ENCODE data around the gene CD47. TPM values are rescaled to one million over a fixed set of nuclear protein-coding genes. Genes with fewer than 3 reads are reported as not detected.

The CD47 gene
- polyA plus RNA-seq (ENCODE audit: low read depth in 6 of 6): 100 to 1,000 TPM; 219 to 439 (median 284) TPM

- peak; percentile 71 for ATAC-seq (ENCODE audit: low read depth in 2 of 2)
- peaks cover 0 to 4% (median 0%) of the 10 kb centered on the region in 7 donors for H3K9me3 Mint-ChIP-seq
- no peaks in the 10 kb centered on the region for H3K27me3 Mint-ChIP-seq
- peaks cover 0 to 14% of the 10 kb centered on the region in 2 donors for H3K36me3 Mint-ChIP-seq
- peaks cover 23 to 36% (median 27%) of the 10 kb centered on the region in 3 donors for H3K4me1 Mint-ChIP-seq
- H3K27ac Mint-ChIP-seq: peak within 1 kb of the TSS; percentile 99 to 100 (median 99)
- peak; percentile 97 for DNase-seq
- H3K4me3 Mint-ChIP-seq: peak within 1 kb of the TSS in 7 of 8 donors; percentile 93 to 100 (median 99)
Measured at GRCh38 chr3:108090701-108091497, at the start of gene CD47. Gene CD47, minus strand, starts transcription at chr3:108091031. Its CDS starts 123 bp downstream, at chr3:108090908.

GRCh38 chr3:108137460-108137814, 46.6 kb upstream of the CD47 start:
- peak overlapping the region in 7 of 8 donors; percentile 8 to 89 (median 63) for H3K4me3 Mint-ChIP-seq
- DNase-seq (no peak), ATAC-seq (ENCODE audit: low read depth in 2 of 2) (no peak)
- H3K9me3 Mint-ChIP-seq: peaks cover 0 to 5% (median 0%) of the 10 kb centered on the region in 7 donors
- peaks cover 61 to 95% (median 94%) of the 10 kb centered on the region in 3 donors for H3K4me1 Mint-ChIP-seq
- H3K27ac Mint-ChIP-seq: peak overlapping the region; percentile 37 to 100 (median 89)
- no peaks in the 10 kb centered on the region for H3K27me3 Mint-ChIP-seq
- peaks cover 22 to 24% of the 10 kb centered on the region in 2 donors for H3K36me3 Mint-ChIP-seq

- Mint-ChIP-seq H3K27ac (peak overlapping the region; percentile 89 to 100 (median 96)), H3K36me3 (peaks cover 22 to 26% of the 10 kb centered on the region in 2 donors), H3K9me3 (peaks cover 0 to 5% (median 0%) of the 10 kb centered on the region in 7 donors), H3K4me3 (peak overlapping the region; percentile 57 to 90 (median 80)), H3K27me3 (no peaks in the 10 kb centered on the region), H3K4me1 (peaks cover 63 to 95% (median 95%) of the 10 kb centered on the region in 3 donors)
- DNase-seq: peak; percentile 72
- ATAC-seq (ENCODE audit: low read depth in 2 of 2): peak; percentile 70 to 76
Measured at GRCh38 chr3:108136561-108137459, 46.0 kb upstream of the CD47 start.

- peak overlapping the region; percentile 26 to 88 (median 77) for H3K4me3 Mint-ChIP-seq
Measured at GRCh38 chr3:108134555-108134880, 43.7 kb upstream of the CD47 start.

GRCh38 chr3:108133858-108134554, 43.2 kb upstream of the CD47 start:
- peaks cover 0 to 5% (median 0%) of the 10 kb centered on the region in 7 donors for H3K9me3 Mint-ChIP-seq
- peak overlapping the region; percentile 86 to 100 (median 98) for H3K27ac Mint-ChIP-seq
- peaks cover 78 to 99% (median 93%) of the 10 kb centered on the region in 3 donors for H3K4me1 Mint-ChIP-seq
- DNase-seq (peak; percentile 24), ATAC-seq (ENCODE audit: low read depth in 2 of 2) (peak; percentile 19 to 21)
- H3K27me3 Mint-ChIP-seq: no peaks in the 10 kb centered on the region
- peak overlapping the region; percentile 26 to 88 (median 77) for H3K4me3 Mint-ChIP-seq
- peaks cover 22 to 31% of the 10 kb centered on the region in 2 donors for H3K36me3 Mint-ChIP-seq

More at GRCh38 chr3:108134555-108134880, 43.7 kb upstream of the CD47 start:
- Mint-ChIP-seq H3K27ac (peak overlapping the region; percentile 86 to 100 (median 98)), H3K36me3 (peaks cover 22 to 30% of the 10 kb centered on the region in 2 donors), H3K27me3 (no peaks in the 10 kb centered on the region), H3K9me3 (peaks cover 0 to 5% (median 0%) of the 10 kb centered on the region in 7 donors), H3K4me1 (peaks cover 74 to 99% (median 93%) of the 10 kb centered on the region in 3 donors)
- ATAC-seq (ENCODE audit: low read depth in 2 of 2) (peak; percentile 43 to 44), DNase-seq (peak; percentile 48)

DNA sequence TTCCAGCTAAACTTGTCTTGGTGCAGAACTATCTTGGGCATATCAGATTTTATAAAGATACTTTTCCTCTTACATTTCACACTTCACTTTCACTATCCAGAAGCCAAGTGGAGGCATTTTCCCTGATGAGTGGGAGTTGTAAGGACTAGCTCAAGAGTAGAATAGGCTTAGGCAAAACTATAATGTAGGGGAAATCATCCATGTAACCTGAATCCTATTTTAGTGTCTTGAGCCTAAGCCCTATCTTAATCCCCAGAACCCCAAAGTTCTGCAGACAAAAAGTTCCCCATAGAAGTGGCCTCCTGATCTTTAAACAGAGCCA, 42.2 kb upstream of the CD47 start:
- H3K27me3 Mint-ChIP-seq: no peaks in the 10 kb centered on the region
- peak overlapping the region; percentile 97 to 100 (median 98) for H3K27ac Mint-ChIP-seq
- H3K36me3 Mint-ChIP-seq: peaks cover 30 to 41% of the 10 kb centered on the region in 2 donors
- ATAC-seq (ENCODE audit: low read depth in 2 of 2): no peak
- H3K4me3 Mint-ChIP-seq: peak overlapping the region; percentile 61 to 88 (median 82)
- peaks cover 83 to 99% (median 99%) of the 10 kb centered on the region in 3 donors for H3K4me1 Mint-ChIP-seq
- no peak for DNase-seq
- H3K9me3 Mint-ChIP-seq: peaks cover 0 to 5% (median 0%) of the 10 kb centered on the region in 7 donors

GRCh38 chr3:108131475-108132134, 40.8 kb upstream of the CD47 start:
- peak; percentile 33 to 51 for ATAC-seq (ENCODE audit: low read depth in 2 of 2)
- H3K4me1 Mint-ChIP-seq: peaks cover 76 to 98% (median 93%) of the 10 kb centered on the region in 3 donors
- H3K4me3 Mint-ChIP-seq: peak overlapping the region; percentile 61 to 89 (median 82)

GRCh38 chr3:108130701-108131474, 40.1 kb upstream of the CD47 start:
- Mint-ChIP-seq H3K27me3 (no peaks in the 10 kb centered on the region), H3K4me1 (peaks cover 76 to 98% (median 93%) of the 10 kb centered on the region in 3 donors), H3K9me3 (peaks cover 0 to 7% (median 5%) of the 10 kb centered on the region in 7 donors), H3K36me3 (peaks cover 25 to 34% of the 10 kb centered on the region in 2 donors), H3K27ac (peak overlapping the region; percentile 97 to 100 (median 98)), H3K4me3 (peak overlapping the region; percentile 61 to 89 (median 82))
- DNase-seq (no peak), ATAC-seq (ENCODE audit: low read depth in 2 of 2) (peak; percentile 3 to 4)

More at GRCh38 chr3:108131475-108132134, 40.8 kb upstream of the CD47 start:
- Mint-ChIP-seq H3K27me3 (no peaks in the 10 kb centered on the region), H3K9me3 (peaks cover 0 to 8% (median 5%) of the 10 kb centered on the region in 7 donors), H3K36me3 (peaks cover 33 to 41% of the 10 kb centered on the region in 2 donors), H3K27ac (peak overlapping the region; percentile 97 to 100 (median 98))
- DNase-seq: peak; percentile 61

DNA sequence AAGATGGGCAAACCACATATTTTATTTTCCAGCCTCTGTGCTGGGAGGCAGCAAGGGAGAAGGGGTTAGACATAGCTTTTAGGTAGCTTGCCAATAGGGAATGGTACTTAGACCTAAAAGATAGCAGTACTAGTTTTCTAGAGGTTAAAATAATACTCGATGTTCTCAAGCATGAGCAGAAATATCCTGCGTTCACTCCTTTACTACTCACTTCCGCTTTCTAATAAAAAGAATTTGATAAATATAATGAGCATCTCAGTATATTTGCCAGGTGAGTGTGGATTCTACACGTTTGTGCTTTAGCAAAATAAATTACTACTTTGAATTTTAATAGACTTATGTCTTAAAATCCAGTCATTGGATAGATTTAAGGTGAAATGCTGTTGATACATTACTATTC, 39.4 kb upstream of the CD47 start:
- H3K27ac Mint-ChIP-seq: peak overlapping the region; percentile 96 to 100 (median 98)
- no peaks in the 10 kb centered on the region for H3K27me3 Mint-ChIP-seq
- peak overlapping the region; percentile 61 to 88 (median 78) for H3K4me3 Mint-ChIP-seq
- H3K9me3 Mint-ChIP-seq: peaks cover 0 to 9% (median 5%) of the 10 kb centered on the region in 7 donors
- DNase-seq (peak; percentile 49), ATAC-seq (ENCODE audit: low read depth in 2 of 2) (peak in 1 of 2 donors; percentile 5)
- H3K36me3 Mint-ChIP-seq: peaks cover 19 to 28% of the 10 kb centered on the region in 2 donors
- peaks cover 78 to 94% (median 93%) of the 10 kb centered on the region in 3 donors for H3K4me1 Mint-ChIP-seq

DNA sequence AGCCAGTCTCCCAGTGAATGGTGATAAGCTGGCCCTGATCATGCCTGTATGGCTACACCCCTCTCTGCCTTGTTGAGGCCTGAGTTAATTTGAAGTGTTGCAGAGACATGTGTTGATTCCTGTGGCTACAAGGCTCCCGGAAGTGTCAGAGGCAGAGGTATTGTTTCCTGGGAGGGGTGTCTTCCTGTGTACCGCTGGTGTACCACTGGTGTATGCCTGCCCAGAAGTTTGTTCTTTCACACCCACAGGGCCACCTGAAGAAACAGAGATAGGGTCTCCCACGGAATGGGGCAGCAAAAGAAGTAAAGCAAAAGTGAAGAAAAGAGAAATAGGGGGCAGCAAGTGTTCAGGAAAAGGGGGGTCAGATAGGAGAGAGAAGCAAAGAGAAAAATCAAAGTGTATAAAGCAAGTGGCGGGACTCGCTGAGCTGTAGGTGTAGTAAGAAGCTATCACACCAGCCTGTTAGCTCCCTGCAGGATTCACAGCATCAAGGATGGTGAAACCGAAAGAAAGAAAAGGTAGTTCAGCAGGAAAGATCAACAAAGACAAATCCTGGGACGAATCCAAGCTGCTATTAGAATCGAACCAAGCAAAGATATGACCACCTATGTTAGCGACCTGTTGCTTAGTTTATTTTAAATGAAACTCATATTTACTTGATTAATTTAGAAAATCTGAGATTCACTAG, 36.6 kb upstream of the CD47 start:
- H3K36me3 Mint-ChIP-seq: peaks cover 17 to 22% of the 10 kb centered on the region in 2 donors
- DNase-seq: peak; percentile 36
- peak overlapping the region; percentile 98 to 100 (median 100) for H3K27ac Mint-ChIP-seq
- peaks cover 80 to 93% (median 89%) of the 10 kb centered on the region in 3 donors for H3K4me1 Mint-ChIP-seq
- no peaks in the 10 kb centered on the region for H3K27me3 Mint-ChIP-seq
- peak overlapping the region; percentile 82 to 93 (median 88) for H3K4me3 Mint-ChIP-seq
- ATAC-seq (ENCODE audit: low read depth in 2 of 2): no peak
- peaks cover 0 to 9% (median 5%) of the 10 kb centered on the region in 7 donors for H3K9me3 Mint-ChIP-seq

DNA sequence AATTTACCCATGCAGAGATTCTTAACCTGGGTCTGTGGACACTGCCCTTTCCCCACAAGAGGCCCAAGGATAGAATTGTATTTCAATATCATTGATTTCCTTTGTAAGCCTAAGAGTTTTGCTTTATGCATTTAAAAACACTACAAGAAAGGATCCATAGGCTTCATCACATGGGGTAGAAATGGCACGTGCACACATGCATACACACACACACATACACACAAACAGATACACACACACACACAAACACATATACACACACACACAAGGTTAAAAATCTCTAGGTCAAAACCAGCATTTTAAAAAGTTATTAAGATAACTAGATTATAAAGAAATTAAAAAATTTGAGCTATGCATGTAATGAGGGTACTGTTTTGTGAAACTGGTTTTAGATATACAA, 35.5 kb upstream of the CD47 start:
- H3K4me1 Mint-ChIP-seq: peaks cover 80 to 90% (median 89%) of the 10 kb centered on the region in 3 donors
- H3K36me3 Mint-ChIP-seq: peaks cover 16 to 17% of the 10 kb centered on the region in 2 donors
- DNase-seq: no peak
- H3K27me3 Mint-ChIP-seq: no peaks in the 10 kb centered on the region
- peaks cover 0 to 9% (median 5%) of the 10 kb centered on the region in 7 donors for H3K9me3 Mint-ChIP-seq
- no peak for ATAC-seq (ENCODE audit: low read depth in 2 of 2)
- H3K4me3 Mint-ChIP-seq: peak overlapping the region; percentile 85 to 96 (median 92)
- peak overlapping the region; percentile 100 for H3K27ac Mint-ChIP-seq

Measured in naive B cell (primary cell).